K562 (cell line): ENCODE results near the gene BID. TPM values are rescaled to one million over a fixed set of nuclear protein-coding genes. Genes with fewer than 3 reads are reported as not detected.

Source experiments
- E2F3 ChIP-seq: fragments of 250-450 bp; sonication (Bioruptor Pico); IDR thresholded peaks from 2 replicates; pipeline ENCODE4 v1.4.0; 2020; ENCODE audit warnings: mild to moderate bottlenecking
- FOXJ2 ChIP-seq: fragments of 200-800 bp; sonication (Bioruptor generic); IDR thresholded peaks from 2 replicates; pipeline ENCODE4 v1.6.1; 2016; ENCODE audit warnings: missing genetic modification characterization, missing compliant biosample characterization
- HMGN3 ChIP-seq: IDR thresholded peaks from 2 replicates; pipeline ENCODE4 v1.6.1; 2011; ENCODE audit warnings: borderline replicate concordance, low read depth, mild to moderate bottlenecking, mixed read lengths, low read length; ENCODE audit not compliant: insufficient read length; ENCODE audit errors: extremely low read depth
- KDM4B ChIP-seq, 2 experiments: fragments of 450-650 bp in 1 of 2; sonication (generic) in 1 of 2; IDR thresholded peaks; 2 replicates each; pipeline ENCODE4 v1.6.1; 2016 to 2017; ENCODE audit warnings: borderline replicate concordance in 2 of 2, antibody characterized with exemption in 1 of 2, low read depth in 1 of 2, mild to moderate bottlenecking in 1 of 2
- KLF1 ChIP-seq: fragments of 450-650 bp; IDR thresholded peaks from 2 replicates; pipeline ENCODE4 v1.6.1; 2016; ENCODE audit warnings: missing genetic modification characterization, missing compliant biosample characterization
- LCOR ChIP-seq: sonication (generic); formaldehyde crosslinking; IDR thresholded peaks from 2 replicates; pipeline ENCODE4 v1.8.0; 2022; ENCODE audit warnings: mild to moderate bottlenecking, missing genetic modification reagents
- POLR2AphosphoS5 ChIP-seq: IDR thresholded peaks from 2 replicates; pipeline ENCODE4 v1.6.1; 2011; ENCODE audit warnings: mild to moderate bottlenecking, low read depth, low read length, moderate library complexity; ENCODE audit not compliant: control insufficient read depth, insufficient read depth
- SNIP1 ChIP-seq: fragments of 450-650 bp; IDR thresholded peaks from 2 replicates; pipeline ENCODE4 v1.7.1; 2017; ENCODE audit warnings: low read depth, mild to moderate bottlenecking
- SP1 ChIP-seq: sonication (generic); formaldehyde crosslinking; IDR thresholded peaks from 2 replicates; pipeline ENCODE4 v1.8.1; 2022; ENCODE audit warnings: mild to moderate bottlenecking, missing genetic modification reagents
- STAT5B ChIP-seq: fragments of 250-450 bp; sonication (Bioruptor Pico); IDR thresholded peaks from 2 replicates; pipeline ENCODE4 v1.8.0; 2021; ENCODE audit warnings: mild to moderate bottlenecking, inconsistent platforms
- ZNF134 ChIP-seq: fragments of 250-450 bp; sonication (Bioruptor Pico); conservative IDR thresholded peaks from 2 replicates; pipeline ENCODE4 v1.4.0; 2020
- ZNF561 ChIP-seq: fragments of 450-650 bp; formaldehyde crosslinking; conservative IDR thresholded peaks from 2 replicates; pipeline ENCODE4 v1.4.0; 2020; ENCODE audit warnings: mild to moderate bottlenecking, moderate library complexity
- polyA plus RNA-seq, 8 experiments: library from polyadenylated mRNA; depleted of rRNA in 4 of 8; stranded (reverse) in 5 of 8; unstranded in 3 of 8; fragments of >200 nt; fragmentation: Nextera tagmentation in 2 of 8; fragmentation: Illumina TruSeq in 1 of 8; extraction: Ambion mirVana in 2 of 8; extraction: Trizol in 1 of 8; gene quantifications; 2 replicates each; pipeline versions ENCODE4 v1.2.1 to v1.2.3, GENCODE V29; 2011 to 2014; ENCODE audit warnings: inconsistent platforms in 1 of 8, missing spikeins in 1 of 8
- total RNA-seq, 7 experiments: library from RNA; depleted of rRNA in 6 of 7; stranded (reverse); fragments of >200 nt in 6 of 7; fragmentation: Illumina TruSeq in 2 of 7; extraction: Trizol in 2 of 7; gene quantifications; 2 replicates each; pipeline versions ENCODE4 v1.2.1 to v1.2.3, GENCODE V29; 2011 to 2021; ENCODE audit warnings: low replicate concordance in 1 of 7
- TF ChIP-seq, protein P1 (sequence below): sonication (generic); formaldehyde crosslinking; IDR thresholded peaks from 2 replicates; pipeline ENCODE4 v1.8.0; 2022; ENCODE audit warnings: mild to moderate bottlenecking, missing genetic modification reagents
- TF ChIP-seq, protein P2 (sequence below): fragments of 200-800 bp; sonication (Bioruptor generic); IDR thresholded peaks from 2 replicates; pipeline ENCODE4 v1.6.1; 2017; ENCODE audit warnings: missing genetic modification characterization, missing compliant biosample characterization
- TF ChIP-seq, protein P3 (sequence below): fragments of 450-650 bp; formaldehyde crosslinking; IDR thresholded peaks from 2 replicates; pipeline ENCODE4 v1.4.0; 2020; ENCODE audit warnings: mild to moderate bottlenecking, moderate library complexity

Gene BID
- total and polyA plus RNA-seq, 9 of the 15 experiments (the other 6 are each of a cell fraction or from before 2014, with no cell fraction given): 5.2 to 209 (median 63.7) TPM

DNA sequence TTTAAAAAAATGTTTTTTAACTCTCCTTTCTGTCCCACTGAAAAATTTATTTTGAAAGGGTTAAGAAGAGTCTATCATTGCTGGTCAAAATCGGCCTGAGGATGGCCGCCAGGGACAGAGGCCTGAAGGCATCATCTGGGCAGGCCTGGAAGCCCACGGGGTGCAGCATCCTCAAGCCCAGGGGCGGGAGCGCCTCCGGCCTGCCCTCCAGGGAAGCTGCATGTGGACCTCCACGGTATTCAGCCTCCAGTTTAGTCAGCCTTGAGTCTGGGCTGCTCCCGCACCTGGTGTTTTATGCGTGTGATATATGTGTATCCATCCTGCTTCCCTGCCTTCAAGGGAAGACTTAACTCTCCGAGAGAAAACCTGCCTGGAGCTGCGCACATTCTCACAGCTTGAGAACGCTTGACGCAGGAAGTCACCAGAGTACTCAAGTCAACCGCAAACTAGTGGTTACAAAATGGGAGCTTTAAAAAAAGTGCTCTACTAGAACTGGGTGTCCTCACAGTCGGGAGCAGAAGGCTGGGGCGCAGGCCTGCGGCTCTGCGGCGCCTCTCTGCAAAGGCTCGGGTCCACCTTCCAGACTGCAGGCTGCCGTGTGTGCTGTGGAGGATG, 13.6 kb upstream of the BID start (continued):
- no peak for TF ChIP-seq KDM4B (IDR thresholded peaks at IDR 0.05; ENCODE audit: borderline replicate concordance in 2 of 2, low read depth in 1 of 2)
- no peak for TF ChIP-seq FOXJ2 (tag)
- TF ChIP-seq, protein P1, sequence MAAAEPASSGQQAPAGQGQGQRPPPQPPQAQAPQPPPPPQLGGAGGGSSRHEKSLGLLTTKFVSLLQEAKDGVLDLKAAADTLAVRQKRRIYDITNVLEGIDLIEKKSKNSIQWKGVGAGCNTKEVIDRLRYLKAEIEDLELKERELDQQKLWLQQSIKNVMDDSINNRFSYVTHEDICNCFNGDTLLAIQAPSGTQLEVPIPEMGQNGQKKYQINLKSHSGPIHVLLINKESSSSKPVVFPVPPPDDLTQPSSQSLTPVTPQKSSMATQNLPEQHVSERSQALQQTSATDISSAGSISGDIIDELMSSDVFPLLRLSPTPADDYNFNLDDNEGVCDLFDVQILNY: no peak
- TF ChIP-seq KLF1: no peak
- TF ChIP-seq ZNF134: no peak
- TF ChIP-seq E2F3: no peak
- TF ChIP-seq, protein P2, sequence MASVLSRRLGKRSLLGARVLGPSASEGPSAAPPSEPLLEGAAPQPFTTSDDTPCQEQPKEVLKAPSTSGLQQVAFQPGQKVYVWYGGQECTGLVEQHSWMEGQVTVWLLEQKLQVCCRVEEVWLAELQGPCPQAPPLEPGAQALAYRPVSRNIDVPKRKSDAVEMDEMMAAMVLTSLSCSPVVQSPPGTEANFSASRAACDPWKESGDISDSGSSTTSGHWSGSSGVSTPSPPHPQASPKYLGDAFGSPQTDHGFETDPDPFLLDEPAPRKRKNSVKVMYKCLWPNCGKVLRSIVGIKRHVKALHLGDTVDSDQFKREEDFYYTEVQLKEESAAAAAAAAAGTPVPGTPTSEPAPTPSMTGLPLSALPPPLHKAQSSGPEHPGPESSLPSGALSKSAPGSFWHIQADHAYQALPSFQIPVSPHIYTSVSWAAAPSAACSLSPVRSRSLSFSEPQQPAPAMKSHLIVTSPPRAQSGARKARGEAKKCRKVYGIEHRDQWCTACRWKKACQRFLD (CRISPR knock-in tag): no peak
- TF ChIP-seq HMGN3: no peak
- TF ChIP-seq LCOR (CRISPR knock-in tag): no peak
- TF ChIP-seq, protein P3, sequence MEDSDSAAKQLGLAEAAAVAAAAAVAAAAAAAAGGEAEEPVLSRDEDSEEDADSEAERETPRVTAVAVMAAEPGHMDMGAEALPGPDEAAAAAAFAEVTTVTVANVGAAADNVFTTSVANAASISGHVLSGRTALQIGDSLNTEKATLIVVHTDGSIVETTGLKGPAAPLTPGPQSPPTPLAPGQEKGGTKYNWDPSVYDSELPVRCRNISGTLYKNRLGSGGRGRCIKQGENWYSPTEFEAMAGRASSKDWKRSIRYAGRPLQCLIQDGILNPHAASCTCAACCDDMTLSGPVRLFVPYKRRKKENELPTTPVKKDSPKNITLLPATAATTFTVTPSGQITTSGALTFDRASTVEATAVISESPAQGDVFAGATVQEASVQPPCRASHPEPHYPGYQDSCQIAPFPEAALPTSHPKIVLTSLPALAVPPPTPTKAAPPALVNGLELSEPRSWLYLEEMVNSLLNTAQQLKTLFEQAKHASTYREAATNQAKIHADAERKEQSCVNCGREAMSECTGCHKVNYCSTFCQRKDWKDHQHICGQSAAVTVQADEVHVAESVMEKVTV (CRISPR knock-in tag): no peak
- no peak for TF ChIP-seq STAT5B (CRISPR knock-in tag)
- no peak for TF ChIP-seq POLR2AphosphoS5
- no peak for TF ChIP-seq SP1 (CRISPR knock-in tag)
- TF ChIP-seq ZNF561 (CRISPR knock-in tag): no peak
- no peak for TF ChIP-seq SNIP1
